HCT116 (cell line): ENCODE data around the gene PKNOX2. TPM values are rescaled to one million over a fixed set of nuclear protein-coding genes. Genes with fewer than 3 reads are reported as not detected.

ENCODE experiments used
- ATAC-seq: fragments of 200-7000 bp; cut with Tn5 transposase; 2 replicates; pipeline ENCODE4 v1.9.1; 2020; ENCODE audit warnings: mild to moderate bottlenecking, moderate library complexity
- BruUV-seq: library from RNA; stranded (reverse); fragments of 400-500 nt; replicated peaks from 2 replicates; lab custom pipeline; 2021; lab: Mats Ljungman, UMichigan
- CTCF ChIA-PET: fragments of 300-600 bp; sonication (Branson Sonifier 250); formaldehyde crosslinking; loops from one replicate; lab custom pipeline; 2021; ENCODE audit warnings: antibody characterized with exemption; lab: Charles Lee
- POLR2A ChIA-PET: fragments of 300-600, 350-600 bp; sonication (Branson Sonifier 250); formaldehyde crosslinking; loops from one replicate; lab custom pipeline; 2021; ENCODE audit warnings: antibody characterized with exemption; lab: Charles Lee
- RAD21 ChIA-PET, 2 experiments: fragments of 300-600 bp; sonication (Branson Sonifier 250); formaldehyde crosslinking; loops; one replicate each; lab custom pipeline; 2023; ENCODE audit warnings: low total read pairs in 2 of 2; ENCODE audit not compliant: uncharacterized antibody in 2 of 2, unreplicated experiment in 2 of 2, low non-redundant PET in 1 of 2; lab: Charles Lee
- DNase-seq: peaks from one replicate; pipeline ENCODE4 v3.0.0-alpha.2; 2010; ENCODE audit warnings: low read depth, low spot score
- H2AFZ ChIP-seq: fragments of 200-600 bp; shearing (Covaris generic), sonication (generic); 2 replicates; pipeline ENCODE4 v1.6.1; 2017; ENCODE audit warnings: low read depth, mixed run types, mixed read lengths, antibody characterized with exemption, low read length; ENCODE audit not compliant: poor library complexity, severe bottlenecking
- H3K27ac ChIP-seq: 2 replicates; pipeline ENCODE4 v1.5.1; 2012; ENCODE audit warnings: low read depth, low read length
- H3K27me3 ChIP-seq: fragments of 200-600 bp; sonication (generic); 2 replicates; pipeline ENCODE4 v1.6.1; 2016; ENCODE audit warnings: mixed run types, low read length, mixed read lengths; ENCODE audit not compliant: insufficient read depth
- H3K36me3 ChIP-seq, 2 experiments: fragments of 200-500 bp in 1 of 2; fragments of 200-600 bp in 1 of 2; sonication (Bioruptor generic) in 1 of 2; sonication (generic) in 1 of 2; 2 replicates each; pipeline versions ENCODE4 v1.5.1 to v1.6.1; 2014 to 2016; ENCODE audit warnings: low read length in 2 of 2, inconsistent platforms in 1 of 2, mixed read lengths in 1 of 2, mixed run types in 1 of 2; ENCODE audit not compliant: insufficient read depth in 2 of 2, control insufficient read depth in 1 of 2
- H3K4me1 ChIP-seq, 2 experiments: fragments of 200-600 bp in 1 of 2; sonication (generic) in 1 of 2; 2 replicates each; pipeline versions ENCODE4 v1.5.1 to v1.6.1; 2012 to 2017; ENCODE audit warnings: low read length in 2 of 2, inconsistent platforms in 1 of 2, mild to moderate bottlenecking in 1 of 2, mixed read lengths in 1 of 2, mixed run types in 1 of 2, moderate library complexity in 1 of 2; ENCODE audit not compliant: insufficient read depth in 2 of 2, control insufficient read depth in 1 of 2
- H3K4me2 ChIP-seq: fragments of 200-600 bp; sonication (generic); 2 replicates; pipeline ENCODE4 v1.6.1; 2017; ENCODE audit warnings: mixed run types, low read length, mixed read lengths
- H3K4me3 ChIP-seq, 2 experiments: fragments of 200-600 bp in 1 of 2; sonication (generic) in 1 of 2; replicated peaks in 1 of 2; 2 replicates each; pipeline ENCODE4 v1.5.1; 2011 to 2016; ENCODE audit warnings: low read length in 2 of 2, control low read depth in 1 of 2, low read depth in 1 of 2, mild to moderate bottlenecking in 1 of 2, mixed read lengths in 1 of 2, mixed run types in 1 of 2
- H3K79me2 ChIP-seq: fragments of 200-600 bp; sonication (generic); 2 replicates; pipeline ENCODE4 v1.6.1; 2017; ENCODE audit warnings: mild to moderate bottlenecking, mixed run types, low read length, moderate library complexity, mixed read lengths; ENCODE audit not compliant: insufficient read depth
- H3K9ac ChIP-seq: fragments of 200-600 bp; sonication (generic); 2 replicates; pipeline ENCODE4 v1.6.1; 2016; ENCODE audit warnings: low read length, mixed read lengths
- H3K9me2 ChIP-seq: fragments of 200-600 bp; sonication (generic), shearing (Covaris generic); 2 replicates; pipeline ENCODE4 v1.6.1; 2017; ENCODE audit warnings: mixed run types, mild to moderate bottlenecking, moderate library complexity; ENCODE audit not compliant: insufficient read depth
- H3K9me3 ChIP-seq, 2 experiments: fragments of 200-500 bp in 1 of 2; fragments of 200-600 bp in 1 of 2; sonication (Bioruptor generic) in 1 of 2; sonication (generic) in 1 of 2; 2 replicates each; pipeline ENCODE4 v1.6.1; 2014 to 2017; ENCODE audit warnings: low read length in 2 of 2, mixed read lengths in 2 of 2, inconsistent platforms in 1 of 2, low read depth in 1 of 2, mild to moderate bottlenecking in 1 of 2, mixed run types in 1 of 2, moderate library complexity in 1 of 2; ENCODE audit not compliant: control insufficient read depth in 1 of 2, insufficient read depth in 1 of 2
- H4K20me1 ChIP-seq: fragments of 200-600 bp; sonication (generic), shearing (Covaris generic); 2 replicates; pipeline ENCODE4 v1.6.1; 2017; ENCODE audit warnings: mixed run types, mild to moderate bottlenecking, moderate library complexity; ENCODE audit not compliant: insufficient read depth
- CBX3 ChIP-seq: IDR thresholded peaks from 2 replicates; pipeline ENCODE4 v1.6.1; 2012; ENCODE audit warnings: low read depth
- CEBPB ChIP-seq: IDR thresholded peaks from 2 replicates; pipeline ENCODE4 v1.6.1; 2012; ENCODE audit warnings: low read depth
- CTCF ChIP-seq, 3 experiments: fragments of 200-600 bp in 1 of 3; sonication (generic) in 1 of 3; IDR thresholded peaks in 2 of 3; conservative IDR thresholded peaks in 1 of 3; 2 replicates each; pipeline ENCODE4 v1.5.1; 2012 to 2017; ENCODE audit warnings: low read depth in 2 of 3, low read length in 2 of 3, antibody characterized with exemption in 1 of 3, borderline replicate concordance in 1 of 3, control low read depth in 1 of 3, mild to moderate bottlenecking in 1 of 3, mixed read lengths in 1 of 3, mixed run types in 1 of 3, moderate library complexity in 1 of 3; ENCODE audit not compliant: insufficient read depth in 1 of 3
- EGR1 ChIP-seq: IDR thresholded peaks from 2 replicates; pipeline ENCODE4 v1.6.1; 2012; ENCODE audit warnings: low read depth
- ELF1 ChIP-seq: IDR thresholded peaks from 2 replicates; pipeline ENCODE4 v1.6.1; 2012; ENCODE audit warnings: low read depth, borderline replicate concordance
- EZH2phosphoT487 ChIP-seq: fragments of 200-600 bp; IDR thresholded peaks from 2 replicates; pipeline ENCODE4 v1.6.1; 2018; ENCODE audit warnings: antibody characterized with exemption, borderline replicate concordance
- SIN3A ChIP-seq: IDR thresholded peaks from 2 replicates; pipeline ENCODE4 v1.6.1; 2012; ENCODE audit warnings: low read depth
- TCF7L2 ChIP-seq: IDR thresholded peaks from 2 replicates; pipeline ENCODE4 v1.7.0; 2011; ENCODE audit warnings: borderline replicate concordance, inconsistent platforms; ENCODE audit not compliant: insufficient read depth, insufficient read length; ENCODE audit errors: extremely low read depth
- YY1 ChIP-seq: IDR thresholded peaks from 2 replicates; pipeline ENCODE4 v1.6.1; 2011; ENCODE audit warnings: low read length, low read depth, moderate library complexity, mild to moderate bottlenecking; ENCODE audit not compliant: insufficient replicate concordance; ENCODE audit errors: extremely low read depth
- ZNF274 ChIP-seq: fragments of 200-500 bp; sonication (Bioruptor generic); IDR thresholded peaks from 2 replicates; pipeline ENCODE4 v1.6.1; 2014; ENCODE audit warnings: mild to moderate bottlenecking, low read depth, low read length, inconsistent platforms
- intact Hi-C: fragments of 100-400 bp; cut with micrococcal nuclease; formaldehyde crosslinking; loops from 2 replicates; pipeline ENCODE4 v1.10.0; 2022
- total RNA-seq: library from RNA; stranded (reverse); gene quantifications from one replicate; pipeline ENCODE4 v1.2.1, GENCODE V29; 2021; ENCODE audit not compliant: unreplicated experiment
- TF ChIP-seq, protein P1 (sequence below): IDR thresholded peaks from 2 replicates; pipeline ENCODE4 v1.6.1; 2012; ENCODE audit warnings: low read depth

Gene PKNOX2
- total RNA-seq, 1 experiment from 2014 or later = 0.20 TPM

- no peaks in the 10 kb centered on the region for H3K79me2 ChIP-seq
- RAD21 ChIA-PET = no interaction called here
- no peak overlapping the region for H3K27ac ChIP-seq
- CTCF ChIA-PET = no interaction called here
- H3K4me3 ChIP-seq = no peak overlapping the region
- ATAC-seq (no peak), DNase-seq (no peak)
- no peaks in the 10 kb centered on the region for H3K9me3 ChIP-seq
- intact Hi-C loops = loop anchor here (10.0 kb wide), 1 partner anchor 264 kb away; no protein-coding TSS in a partner anchor
- BruUV-seq = no TSS peak
- no peaks in the 10 kb centered on the region for H4K20me1 ChIP-seq
- no peaks in the 10 kb centered on the region for H3K9me2 ChIP-seq
- H2AFZ ChIP-seq = no peak overlapping the region
- H3K4me2 ChIP-seq = no peak overlapping the region
- H3K36me3 ChIP-seq = no peaks in the 10 kb centered on the region
- TF ChIP-seq EGR1 (no peak), EZH2phosphoT487 (no peak), CTCF (IDR thresholded peaks at IDR 0.05 in 2 of 3, conservative IDR thresholded peaks at IDR 0.05 in 1 of 3; ENCODE audit: borderline replicate concordance in 1 of 3, insufficient read depth in 1 of 3, low read depth in 2 of 3, low read length in 2 of 3) (no peak), CEBPB (no peak), CBX3 (no peak), TCF7L2 (no peak), SIN3A (no peak), ELF1 (no peak), YY1 (no peak), ZNF274 (no peak)
- TF ChIP-seq, protein P1, sequence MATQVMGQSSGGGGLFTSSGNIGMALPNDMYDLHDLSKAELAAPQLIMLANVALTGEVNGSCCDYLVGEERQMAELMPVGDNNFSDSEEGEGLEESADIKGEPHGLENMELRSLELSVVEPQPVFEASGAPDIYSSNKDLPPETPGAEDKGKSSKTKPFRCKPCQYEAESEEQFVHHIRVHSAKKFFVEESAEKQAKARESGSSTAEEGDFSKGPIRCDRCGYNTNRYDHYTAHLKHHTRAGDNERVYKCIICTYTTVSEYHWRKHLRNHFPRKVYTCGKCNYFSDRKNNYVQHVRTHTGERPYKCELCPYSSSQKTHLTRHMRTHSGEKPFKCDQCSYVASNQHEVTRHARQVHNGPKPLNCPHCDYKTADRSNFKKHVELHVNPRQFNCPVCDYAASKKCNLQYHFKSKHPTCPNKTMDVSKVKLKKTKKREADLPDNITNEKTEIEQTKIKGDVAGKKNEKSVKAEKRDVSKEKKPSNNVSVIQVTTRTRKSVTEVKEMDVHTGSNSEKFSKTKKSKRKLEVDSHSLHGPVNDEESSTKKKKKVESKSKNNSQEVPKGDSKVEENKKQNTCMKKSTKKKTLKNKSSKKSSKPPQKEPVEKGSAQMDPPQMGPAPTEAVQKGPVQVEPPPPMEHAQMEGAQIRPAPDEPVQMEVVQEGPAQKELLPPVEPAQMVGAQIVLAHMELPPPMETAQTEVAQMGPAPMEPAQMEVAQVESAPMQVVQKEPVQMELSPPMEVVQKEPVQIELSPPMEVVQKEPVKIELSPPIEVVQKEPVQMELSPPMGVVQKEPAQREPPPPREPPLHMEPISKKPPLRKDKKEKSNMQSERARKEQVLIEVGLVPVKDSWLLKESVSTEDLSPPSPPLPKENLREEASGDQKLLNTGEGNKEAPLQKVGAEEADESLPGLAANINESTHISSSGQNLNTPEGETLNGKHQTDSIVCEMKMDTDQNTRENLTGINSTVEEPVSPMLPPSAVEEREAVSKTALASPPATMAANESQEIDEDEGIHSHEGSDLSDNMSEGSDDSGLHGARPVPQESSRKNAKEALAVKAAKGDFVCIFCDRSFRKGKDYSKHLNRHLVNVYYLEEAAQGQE = no peak
- H3K4me1 ChIP-seq = peaks cover 0 to 4% of the 10 kb centered on the region in 2 experiments; a peak in 2 of 4 replicates
- no peak overlapping the region for H3K9ac ChIP-seq
- POLR2A ChIA-PET = no interaction called here
- peaks cover 25% of the 10 kb centered on the region for H3K27me3 ChIP-seq
Observed at GRCh38 chr11:125228445-125228844, 63.9 kb downstream of the PKNOX2 start.
